PC-3 (cell line): Measurements from ENCODE around the gene NADSYN1. TPM values are rescaled to one million over a fixed set of nuclear protein-coding genes. Genes with fewer than 3 reads are reported as not detected.

Experiments
- ATAC-seq: fragments of 200-7000 bp; cut with Tn5 transposase; 2 replicates; pipeline ENCODE4 v1.9.1; 2020; ENCODE audit warnings: mild to moderate bottlenecking, moderate library complexity
- BruUV-seq: library from RNA; stranded (reverse); fragments of 400-500 nt; replicated peaks from 2 replicates; lab custom pipeline; 2021; lab: Mats Ljungman, UMichigan
- CTCF ChIA-PET: fragments of 300-600 bp; sonication (Branson Sonifier 250); formaldehyde crosslinking; loops from one replicate; lab custom pipeline; 2022; ENCODE audit warnings: antibody characterized with exemption; lab: Charles Lee
- POLR2A ChIA-PET: fragments of 300-600 bp; sonication (Branson Sonifier 250); formaldehyde crosslinking; loops from one replicate; lab custom pipeline; 2022; ENCODE audit warnings: antibody characterized with exemption; ENCODE audit not compliant: unreplicated experiment; lab: Charles Lee
- DNase-seq: peaks from one replicate; pipeline ENCODE4 v3.0.0-alpha.2; 2015
- H2AFZ ChIP-seq: fragments of 300-600 bp; sonication (generic); 2 replicates; pipeline ENCODE4 v1.6.0; 2016; ENCODE audit warnings: antibody characterized with exemption, low read length
- H3F3A ChIP-seq: fragments of 300-600 bp; sonication (generic); one replicate; pipeline ENCODE4 v1.6.0; 2017; ENCODE audit warnings: antibody characterized with exemption, low read length, control low read depth, mild to moderate bottlenecking; ENCODE audit not compliant: unreplicated experiment
- H3K27ac ChIP-seq: fragments of 300-600 bp; sonication (generic); 2 replicates; pipeline ENCODE4 v1.5.1; 2016; ENCODE audit warnings: mild to moderate bottlenecking, low read length
- H3K27me3 ChIP-seq: fragments of 300-600 bp; sonication (generic); 2 replicates; pipeline ENCODE4 v1.6.1; 2016; ENCODE audit warnings: low read length, mixed read lengths
- H3K36me3 ChIP-seq: fragments of 300-600 bp; sonication (generic); 2 replicates; pipeline ENCODE4 v1.6.1; 2016; ENCODE audit warnings: low read depth, mixed run types, low read length, mixed read lengths
- H3K4me1 ChIP-seq: fragments of 300-600 bp; sonication (generic); 2 replicates; pipeline ENCODE4 v1.5.1; 2016; ENCODE audit warnings: low read length; ENCODE audit not compliant: insufficient read depth
- H3K4me2 ChIP-seq: fragments of 300-600 bp; sonication (generic); 2 replicates; pipeline ENCODE4 v1.6.0; 2016; ENCODE audit warnings: low read length
- H3K4me3 ChIP-seq: fragments of 300-600 bp; sonication (generic); 2 replicates; pipeline ENCODE4 v1.5.1; 2016; ENCODE audit warnings: mild to moderate bottlenecking, low read length, mixed read lengths
- H3K79me2 ChIP-seq: fragments of 300-600 bp; sonication (generic); 2 replicates; pipeline ENCODE4 v1.6.1; 2017; ENCODE audit warnings: low read length, mixed read lengths
- H3K9ac ChIP-seq: fragments of 300-600 bp; sonication (generic); 2 replicates; pipeline ENCODE4 v1.6.0; 2016; ENCODE audit warnings: mild to moderate bottlenecking, low read length
- H3K9me2 ChIP-seq: fragments of 300-600 bp; sonication (generic); replicated peaks from 2 replicates; pipeline ENCODE4 v1.6.1; 2016; ENCODE audit warnings: mixed run types, low read length, mixed read lengths
- H3K9me3 ChIP-seq: fragments of 300-600 bp; sonication (generic); 2 replicates; pipeline ENCODE4 v1.6.1; 2016; ENCODE audit warnings: low read length, mixed read lengths
- H4K20me1 ChIP-seq: fragments of 300-600 bp; sonication (generic); 2 replicates; pipeline ENCODE4 v1.6.1; 2016; ENCODE audit warnings: low read length, mixed read lengths
- CTCF ChIP-seq: fragments of 300-600 bp; sonication (generic); conservative IDR thresholded peaks from 2 replicates; pipeline ENCODE4 v1.5.1; 2017; ENCODE audit warnings: antibody characterized with exemption, low read depth, mild to moderate bottlenecking, low read length
- EZH2 ChIP-seq: fragments of 300-600 bp; sonication (generic); IDR thresholded peaks from one replicate; pipeline ENCODE4 v1.6.1; 2017; ENCODE audit warnings: antibody characterized with exemption, mild to moderate bottlenecking, low read length; ENCODE audit not compliant: unreplicated experiment
- EZH2phosphoT487 ChIP-seq: fragments of 300-600 bp; sonication (generic); IDR thresholded peaks from 2 replicates; pipeline ENCODE4 v1.6.1; 2018; ENCODE audit warnings: mild to moderate bottlenecking, antibody characterized with exemption, low read length, borderline replicate concordance
- intact Hi-C: fragments of 100-400 bp; cut with micrococcal nuclease; formaldehyde crosslinking; loops from 2 replicates; pipeline ENCODE4 v1.9.0; 2023
- total RNA-seq: library from RNA; depleted of rRNA; stranded (reverse); fragments of >200 nt; gene quantifications from 2 replicates; pipeline ENCODE4 v1.2.3, GENCODE V29; 2014

The NADSYN1 gene
- total RNA-seq, 1 experiment from 2014 or later = 64.8 TPM

DNA sequence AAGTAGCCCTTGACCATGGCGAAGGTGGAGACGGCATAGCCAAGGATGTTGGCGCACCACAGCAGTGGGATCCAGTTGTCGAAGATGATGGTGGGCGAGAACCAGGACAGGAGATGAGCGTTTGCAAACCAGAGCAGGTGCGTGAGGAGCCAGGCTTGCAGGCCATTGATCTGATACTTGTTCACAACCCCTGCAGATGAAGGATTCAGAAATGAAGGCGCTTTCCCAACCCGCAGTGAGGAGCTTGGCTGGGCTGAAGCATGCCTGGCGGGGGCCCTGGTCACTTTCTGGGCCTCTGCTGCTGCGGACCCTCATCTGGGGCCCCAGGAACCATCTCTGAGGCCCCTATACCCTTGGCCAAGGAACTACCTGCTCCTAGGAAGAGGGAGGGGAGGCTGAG lies 11.8 kb upstream of the NADSYN1 start:
- Histone ChIP-seq H3K9ac (no peak overlapping the region), H3K27me3 (no peaks in the 10 kb centered on the region), H3K79me2 (peaks cover 1% of the 10 kb centered on the region; the same call in 1 of the 2 replicates), H4K20me1 (no peaks in the 10 kb centered on the region), H3K36me3 (peaks cover 74% of the 10 kb centered on the region), H3F3A (no peaks in the 10 kb centered on the region), H3K9me2 (no peaks in the 10 kb centered on the region), H3K4me3 (no peak overlapping the region), H3K4me1 (no peaks in the 10 kb centered on the region), H3K4me2 (no peak overlapping the region), H2AFZ (no peak overlapping the region), H3K9me3 (no peaks in the 10 kb centered on the region), H3K27ac (no peak overlapping the region)
- no TSS peak for BruUV-seq
- intact Hi-C loops = no loop called here
- ChIA-PET POLR2A (no interaction called here), CTCF (no interaction called here)
- TF ChIP-seq EZH2phosphoT487 = no peak
- no peak for TF ChIP-seq CTCF
- no peak for TF ChIP-seq EZH2
- ATAC-seq (no peak), DNase-seq (no peak)

DNA sequence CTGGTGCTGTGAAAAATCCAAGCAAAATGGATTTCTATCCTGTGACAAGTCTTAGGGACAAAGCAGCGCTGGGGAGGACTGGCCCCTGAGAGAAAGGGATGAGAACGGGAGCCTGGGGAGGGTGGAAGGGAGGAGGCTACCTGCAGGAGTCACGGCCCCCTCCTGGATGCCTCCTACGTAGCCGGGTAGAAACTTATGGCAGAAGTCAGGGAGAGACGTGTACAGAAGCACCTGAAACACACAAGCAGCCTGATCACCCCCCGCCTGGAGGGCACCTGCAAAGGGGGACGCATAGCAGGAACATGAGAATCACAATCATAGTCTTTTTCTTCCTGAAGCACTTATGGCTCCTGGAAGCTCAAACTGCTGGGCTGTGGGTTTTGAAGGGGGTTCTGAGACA lies 10.9 kb upstream of the NADSYN1 start:
- Histone ChIP-seq H3K79me2 (peaks cover 10% of the 10 kb centered on the region), H3K36me3 (peaks cover 79% of the 10 kb centered on the region), H4K20me1 (0 out of 2 replicates have a peak, but pooled peaks cover 3% of the 10 kb centered on the region), H3K9me3 (no peaks in the 10 kb centered on the region), H3K4me3 (no peak overlapping the region), H3K9ac (no peak overlapping the region), H3K27ac (no peak overlapping the region), H3K4me2 (no peak overlapping the region), H2AFZ (no peak overlapping the region), H3F3A (no peaks in the 10 kb centered on the region), H3K4me1 (peaks cover 6% of the 10 kb centered on the region), H3K27me3 (no peaks in the 10 kb centered on the region), H3K9me2 (no peaks in the 10 kb centered on the region)
- ATAC-seq (no peak), DNase-seq (no peak)
- BruUV-seq = no TSS peak
- ChIA-PET CTCF (no interaction called here), POLR2A (interaction anchor here (0.5 kb wide), 1 partner anchor 12 kb away, joined by 3 read pairs; no protein-coding TSS in a partner anchor)
- TF ChIP-seq EZH2 = no peak
- no peak for TF ChIP-seq EZH2phosphoT487
- no peak for TF ChIP-seq CTCF
- intact Hi-C loops = no loop called here

- Histone ChIP-seq H3K27ac (no peak overlapping the region), H3F3A (no peaks in the 10 kb centered on the region), H2AFZ (no peak overlapping the region), H3K9me3 (no peaks in the 10 kb centered on the region), H3K36me3 (peaks cover 72% of the 10 kb centered on the region), H3K9me2 (no peaks in the 10 kb centered on the region), H3K4me3 (no peak overlapping the region), H3K4me1 (peaks cover 12% of the 10 kb centered on the region), H3K27me3 (no peaks in the 10 kb centered on the region), H3K4me2 (no peak overlapping the region), H3K9ac (no peak overlapping the region), H4K20me1 (0 out of 2 replicates have a peak, but pooled peaks cover 4% of the 10 kb centered on the region), H3K79me2 (peaks cover 16% of the 10 kb centered on the region)
- DNase-seq (no peak), ATAC-seq (no peak)
- POLR2A ChIA-PET = no interaction called here
- no peak for TF ChIP-seq EZH2phosphoT487
- TF ChIP-seq CTCF = no peak
- no peak for TF ChIP-seq EZH2
- intact Hi-C loops = no loop called here
- CTCF ChIA-PET = no interaction called here
- BruUV-seq = no TSS peak
Observed at GRCh38 chr11:71442880-71443279, 10.1 kb upstream of the NADSYN1 start.
